OCI-LY1 (cell line): ENCODE data around the gene KCNK2.

Experiments used
- EZH2 ChIP-seq: fragments of 200-600 bp; sonication (generic), shearing (Covaris generic); IDR thresholded peaks from 2 replicates; pipeline ENCODE4 v1.8.0; 2017; ENCODE audit warnings: borderline replicate concordance, mixed run types, mild to moderate bottlenecking, antibody characterized with exemption, low read length, moderate library complexity, mixed read lengths
- TF ChIP-seq, protein P1 (sequence below): fragments of 200-600 bp; sonication (generic), shearing (Covaris generic); IDR thresholded peaks from 2 replicates; pipeline ENCODE4 v1.5.1; 2017; ENCODE audit warnings: mild to moderate bottlenecking, antibody characterized with exemption, low read length, moderate library complexity, mixed read lengths

DNA sequence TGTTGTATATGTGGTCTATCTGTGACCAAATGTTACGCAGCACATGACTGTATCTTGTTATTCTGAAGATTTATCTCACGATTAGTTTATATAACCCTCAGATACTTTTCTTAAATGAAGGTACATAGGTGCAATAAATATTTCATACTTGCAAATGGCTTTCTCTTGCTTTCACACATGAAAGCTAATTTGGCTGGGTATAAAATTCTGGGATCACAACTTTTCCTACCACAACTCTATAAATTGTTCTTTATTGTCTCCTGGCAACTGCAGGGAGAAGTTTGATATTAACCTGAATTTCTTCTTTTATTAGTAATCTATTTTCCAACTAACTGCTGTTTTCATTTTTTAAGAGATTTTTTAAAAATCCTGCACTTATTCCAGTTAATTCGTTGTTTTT lies 58.9 kb downstream of the KCNK2 start:
- TF ChIP-seq, protein P1, sequence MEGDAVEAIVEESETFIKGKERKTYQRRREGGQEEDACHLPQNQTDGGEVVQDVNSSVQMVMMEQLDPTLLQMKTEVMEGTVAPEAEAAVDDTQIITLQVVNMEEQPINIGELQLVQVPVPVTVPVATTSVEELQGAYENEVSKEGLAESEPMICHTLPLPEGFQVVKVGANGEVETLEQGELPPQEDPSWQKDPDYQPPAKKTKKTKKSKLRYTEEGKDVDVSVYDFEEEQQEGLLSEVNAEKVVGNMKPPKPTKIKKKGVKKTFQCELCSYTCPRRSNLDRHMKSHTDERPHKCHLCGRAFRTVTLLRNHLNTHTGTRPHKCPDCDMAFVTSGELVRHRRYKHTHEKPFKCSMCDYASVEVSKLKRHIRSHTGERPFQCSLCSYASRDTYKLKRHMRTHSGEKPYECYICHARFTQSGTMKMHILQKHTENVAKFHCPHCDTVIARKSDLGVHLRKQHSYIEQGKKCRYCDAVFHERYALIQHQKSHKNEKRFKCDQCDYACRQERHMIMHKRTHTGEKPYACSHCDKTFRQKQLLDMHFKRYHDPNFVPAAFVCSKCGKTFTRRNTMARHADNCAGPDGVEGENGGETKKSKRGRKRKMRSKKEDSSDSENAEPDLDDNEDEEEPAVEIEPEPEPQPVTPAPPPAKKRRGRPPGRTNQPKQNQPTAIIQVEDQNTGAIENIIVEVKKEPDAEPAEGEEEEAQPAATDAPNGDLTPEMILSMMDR, result no peak
- no peak for TF ChIP-seq EZH2
